22Rv1 (cell line): Measurements from ENCODE around the gene CPXM2.

Experiments
- CTCF ChIP-seq: fragments of 450-650 bp; IDR thresholded peaks from 2 replicates; pipeline ENCODE4 v1.5.1; 2017; ENCODE audit warnings: mild to moderate bottlenecking
- ZFX ChIP-seq: fragments of 450-650 bp; IDR thresholded peaks from 2 replicates; pipeline ENCODE4 v1.6.1; 2017; ENCODE audit warnings: antibody characterized with exemption, borderline replicate concordance

DNA sequence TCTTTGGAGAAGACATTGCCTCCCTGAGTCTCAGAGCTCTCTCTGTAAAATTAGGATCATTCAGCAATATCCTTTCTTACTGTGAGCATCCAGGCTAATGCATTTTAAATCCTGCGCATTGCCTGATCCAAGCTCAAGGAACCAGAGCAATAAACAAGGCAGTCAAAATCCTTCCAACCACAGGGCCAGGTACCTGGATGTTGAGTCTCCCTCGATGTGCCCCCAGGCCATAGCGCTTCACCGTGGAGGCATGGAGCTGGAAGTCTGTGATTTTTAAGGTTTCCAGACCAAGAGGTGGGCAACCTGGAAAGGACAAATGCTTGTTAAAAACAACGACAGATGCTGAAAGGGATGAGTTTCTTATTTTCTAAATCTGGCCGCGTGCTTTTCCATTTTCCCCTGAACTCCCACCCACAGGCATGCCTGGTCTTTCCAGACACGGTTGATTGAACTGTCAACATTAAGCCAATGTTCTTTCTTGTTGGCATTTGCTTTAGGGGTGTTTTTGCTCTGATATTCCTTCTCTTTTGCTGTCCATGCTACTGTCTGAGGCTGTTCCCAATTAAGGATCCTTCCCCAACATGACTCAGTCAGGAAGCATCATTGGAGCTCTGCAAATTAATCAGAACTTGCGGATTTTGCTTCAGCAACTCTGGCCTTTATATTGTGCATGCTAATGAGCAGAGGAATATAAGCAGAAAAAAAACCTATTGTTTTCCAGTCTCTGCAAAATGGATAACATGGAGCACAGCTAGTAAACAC is 29.0 kb downstream of the CPXM2 start:
- TF ChIP-seq CTCF (no peak), ZFX (no peak)
